NCI-H748 (cell line): ENCODE data around the gene C2CD4A.
A peak's percentile ranks its signal among the peaks of the same experiment; 100 is the strongest.

Experiments used
- DNase-seq: peaks from one replicate; lab custom pipeline; 2025; ENCODE audit not compliant: unreplicated experiment; lab: John Stamatoyannopoulos, UW

C2CD4A gene

DNA sequence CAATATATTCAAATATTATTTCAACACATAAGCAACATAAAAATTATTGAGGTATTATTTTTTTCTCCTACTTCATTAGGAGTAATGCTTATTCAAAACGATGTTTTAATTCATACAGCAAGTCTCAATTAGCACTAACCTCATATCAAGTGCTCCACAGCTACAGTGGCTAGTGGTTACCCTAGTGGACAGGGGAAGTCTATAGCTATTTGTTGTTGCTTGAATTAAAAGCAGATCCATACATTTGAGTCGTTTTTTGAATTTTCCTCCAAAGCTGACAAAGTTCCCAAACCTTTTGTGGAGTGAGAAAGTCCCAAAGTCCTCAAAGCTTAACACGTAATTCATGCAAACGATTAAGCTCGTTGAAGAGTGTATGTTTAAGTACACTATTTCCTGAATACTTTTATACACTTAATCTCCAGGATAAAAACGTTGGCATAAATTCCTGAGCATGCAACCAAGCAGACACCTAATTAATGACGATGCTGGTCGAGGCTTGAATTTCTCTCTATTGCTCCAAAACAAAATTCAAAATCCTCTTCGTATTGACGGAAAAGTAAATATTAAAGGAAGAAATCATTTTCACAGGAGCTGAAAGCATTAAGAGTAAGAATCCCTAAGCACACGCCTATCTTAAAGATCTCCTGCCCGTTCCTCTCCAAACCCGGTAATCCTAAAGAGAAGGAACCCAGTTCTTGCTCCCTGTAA is 7.5 kb upstream of the C2CD4A start:
- peak; percentile 8 for DNase-seq

DNA sequence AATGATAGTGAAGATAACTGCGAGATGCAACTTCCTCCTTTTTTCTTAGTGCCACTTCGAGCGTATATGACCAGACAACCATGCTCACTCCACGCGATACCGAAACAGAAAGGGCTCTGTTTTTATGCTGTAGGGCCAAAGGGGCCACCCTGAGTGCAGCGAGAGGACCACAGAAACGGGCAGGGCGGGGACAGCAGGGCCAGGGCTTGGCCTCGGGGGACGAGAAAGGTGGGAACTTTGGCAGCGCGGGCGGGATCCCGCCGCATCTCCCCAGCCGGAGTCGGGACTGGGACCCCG is 7.0 kb upstream of the C2CD4A start:
- peak; percentile 52 for DNase-seq

DNA sequence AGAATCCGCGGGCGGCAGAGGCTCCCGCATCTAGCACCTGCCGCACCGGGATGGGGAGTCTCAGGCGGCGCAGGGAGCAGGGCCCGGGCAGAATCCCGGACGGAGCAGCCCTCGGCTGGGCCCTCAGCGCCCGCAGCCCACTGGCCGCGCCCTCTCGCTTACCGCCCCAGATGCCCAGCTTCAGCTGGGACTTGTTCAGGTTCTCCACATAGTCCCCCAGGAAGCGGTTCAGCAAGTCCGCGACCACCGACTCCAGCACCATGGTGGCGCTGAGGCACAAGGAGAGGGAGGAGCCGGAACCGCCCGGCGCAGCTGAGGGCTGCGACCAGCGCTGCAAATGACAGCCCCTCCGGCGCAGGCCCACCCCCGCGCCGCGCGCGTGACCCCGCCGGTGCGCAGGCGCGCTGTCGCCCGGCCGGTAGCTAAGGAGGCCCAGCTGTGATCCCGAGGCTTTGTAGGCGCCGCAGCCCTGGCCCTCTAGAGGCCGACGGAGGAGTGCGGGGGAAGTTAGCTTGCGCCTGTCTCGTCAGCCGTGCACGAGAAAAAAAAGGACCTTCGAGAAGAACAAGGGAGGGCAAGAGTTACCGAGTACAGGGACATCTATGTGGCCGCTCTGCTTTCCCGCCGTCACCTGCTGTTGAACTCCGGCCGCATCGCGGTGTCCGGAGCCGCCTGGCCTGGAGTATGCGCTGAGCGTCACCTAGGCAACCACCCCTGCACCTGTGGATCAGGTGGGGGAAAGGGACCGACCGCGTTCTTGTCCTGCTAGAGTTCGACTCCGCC is 6.5 kb upstream of the C2CD4A start, which contains the start of gene VPS13C:
Gene VPS13C (minus strand): TSS at position 335 of the 783 bp plus-strand sequence. CDS start 73 bp downstream, at position 262.
- DNase-seq = peak; percentile 94

DNA sequence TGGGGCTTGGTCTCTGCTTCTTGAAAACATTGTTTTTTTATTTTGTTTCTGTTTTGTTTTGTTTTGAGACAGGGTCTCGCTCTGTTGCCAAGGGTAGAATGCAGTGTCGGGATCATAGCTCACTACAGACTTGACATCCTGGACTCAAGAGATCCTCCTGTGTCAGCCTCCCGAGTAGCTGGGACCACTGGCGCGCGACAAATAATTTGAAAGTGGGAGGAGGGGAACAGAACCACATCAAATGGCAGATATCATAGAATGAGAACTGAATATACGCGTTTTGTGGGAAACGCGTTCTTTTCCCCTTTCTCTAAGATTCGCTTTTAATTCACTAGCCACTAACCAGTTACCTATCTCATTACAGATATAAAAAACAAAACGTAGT is 5.9 kb upstream of the C2CD4A start:
- no peak for DNase-seq

DNA sequence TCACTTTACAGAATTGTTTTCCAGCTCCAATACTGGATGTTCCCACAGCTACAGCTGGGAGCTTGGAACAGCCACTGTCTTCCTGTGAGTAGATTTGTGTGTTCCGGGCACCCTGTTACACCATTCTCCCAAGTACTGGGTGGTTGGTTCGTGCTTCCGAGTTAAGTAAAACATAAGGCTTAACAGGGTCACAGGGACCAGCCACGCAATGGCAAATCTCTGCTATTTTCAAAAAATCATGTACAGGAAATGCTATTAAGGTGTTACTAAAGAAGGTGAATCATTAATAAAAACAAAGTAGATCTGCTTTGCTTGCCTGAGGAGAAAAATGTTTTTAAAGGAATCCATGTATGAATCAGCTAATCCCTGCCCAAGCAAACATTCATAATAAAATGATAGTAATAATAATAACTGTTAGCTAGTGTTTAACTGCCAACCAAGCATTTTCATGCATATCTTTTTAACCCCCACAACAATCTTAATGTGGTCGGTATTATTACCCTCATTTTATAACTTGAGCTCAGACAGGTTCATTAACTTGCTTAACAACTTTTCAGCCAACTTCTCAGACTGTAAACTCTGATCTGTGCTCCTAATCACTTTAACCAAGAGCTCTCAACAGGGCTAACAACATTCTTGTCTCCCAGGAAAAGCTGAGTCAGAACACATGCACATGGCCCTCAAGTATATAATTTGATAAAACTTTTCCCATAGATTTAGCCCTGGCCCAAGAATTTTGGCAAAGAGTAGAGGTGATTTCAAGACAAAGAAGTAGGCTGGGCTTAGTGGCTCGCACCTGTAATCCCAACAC is 2.7 kb upstream of the C2CD4A start:
- no peak for DNase-seq

DNA sequence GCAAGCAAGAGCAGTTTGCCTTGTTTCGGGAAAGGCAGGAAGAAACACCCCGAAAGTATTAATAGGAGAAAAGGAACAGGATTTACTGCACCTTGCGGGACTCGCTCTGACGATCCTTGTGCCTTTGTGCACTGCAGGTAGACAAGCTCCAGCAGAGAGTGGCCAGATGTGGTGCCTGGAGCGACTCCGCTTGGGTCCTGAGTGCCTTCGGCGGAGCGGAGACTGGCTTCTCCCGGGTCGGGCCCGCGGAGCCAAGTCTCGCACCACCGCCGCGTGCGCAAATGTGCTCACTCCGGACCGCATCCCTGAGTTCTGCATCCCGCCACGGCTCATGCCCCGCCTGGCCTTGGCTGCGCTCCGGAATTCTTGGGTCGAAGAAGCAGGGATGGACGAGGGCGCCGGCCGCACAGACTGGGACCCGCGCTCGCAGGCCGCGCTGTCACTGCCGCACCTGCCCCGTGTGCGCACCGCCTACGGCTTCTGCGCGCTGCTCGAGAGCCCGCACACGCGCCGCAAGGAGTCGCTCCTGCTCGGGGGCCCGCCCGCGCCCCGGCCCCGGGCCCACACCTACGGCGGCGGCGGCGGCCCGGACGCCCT is 769 bp downstream of the C2CD4A start:
- DNase-seq = peak; percentile 65

DNA sequence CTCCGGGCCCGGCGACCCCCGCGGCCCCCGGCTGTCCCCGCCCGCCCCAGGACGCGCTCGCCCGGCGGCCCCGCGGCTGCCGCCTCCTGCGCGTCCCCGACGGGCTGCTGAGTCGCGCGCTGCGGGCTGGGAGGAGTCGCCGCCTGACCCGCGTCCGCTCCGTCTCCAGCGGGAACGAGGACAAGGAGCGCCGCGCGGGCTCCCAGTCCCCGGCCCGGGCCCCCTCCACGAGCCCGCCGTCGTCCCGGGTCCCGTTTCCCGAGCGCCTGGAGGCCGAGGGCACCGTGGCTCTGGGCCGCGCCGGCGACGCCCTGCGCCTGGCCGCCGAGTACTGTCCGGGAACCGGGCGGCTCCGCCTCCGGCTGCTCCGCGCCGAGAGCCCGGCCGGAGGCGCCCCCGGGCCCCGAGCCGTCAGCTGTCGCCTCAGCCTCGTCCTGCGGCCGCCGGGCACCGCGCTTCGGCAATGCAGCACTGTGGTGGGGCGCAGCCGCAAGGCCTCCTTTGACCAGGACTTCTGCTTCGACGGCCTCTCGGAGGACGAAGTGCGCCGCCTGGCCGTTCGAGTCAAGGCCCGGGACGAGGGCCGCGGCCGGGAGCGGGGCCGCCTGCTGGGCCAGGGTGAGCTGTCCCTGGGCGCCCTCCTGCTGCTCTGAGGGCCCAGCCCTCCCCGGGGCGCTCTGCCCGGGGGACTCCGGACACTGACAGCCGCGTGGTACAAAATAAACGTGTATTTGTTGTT is 1.5 kb downstream of the C2CD4A start:
- DNase-seq = peak; percentile 54

DNA sequence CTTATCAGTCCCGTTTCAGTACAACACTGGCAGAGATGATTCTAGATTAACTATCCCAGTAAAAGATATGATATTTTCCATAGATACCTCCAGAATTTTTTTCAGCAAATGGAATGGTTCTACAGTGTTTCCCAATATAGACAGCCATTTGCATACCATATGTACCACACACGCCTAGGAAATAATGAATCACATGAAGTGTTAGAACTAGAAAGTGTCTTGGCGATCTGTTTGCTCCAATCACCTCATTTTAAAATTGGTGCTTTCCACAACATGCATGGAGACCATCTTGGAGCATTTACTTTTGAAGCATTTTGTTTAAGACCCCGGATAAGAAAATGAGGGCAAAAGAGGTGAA is 2.0 kb downstream of the C2CD4A start:
- DNase-seq = no peak

DNA sequence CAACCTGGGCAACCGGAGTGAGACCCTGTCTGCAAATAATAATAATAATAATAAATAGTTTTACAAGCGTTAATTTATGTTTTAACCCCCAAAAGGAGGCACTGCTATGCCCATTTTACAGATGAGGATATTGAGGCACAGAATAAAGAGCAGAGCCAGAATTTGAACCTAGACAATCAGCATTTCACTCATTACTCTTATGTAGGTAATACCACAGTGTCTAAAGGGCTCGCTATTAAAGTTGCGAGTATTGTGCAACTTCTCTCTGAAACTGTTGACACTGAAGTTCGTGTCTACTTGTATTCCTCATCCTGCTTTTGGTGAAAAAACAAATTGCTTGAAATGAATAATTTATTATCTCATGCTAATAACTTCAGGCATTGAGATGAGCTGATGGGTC is 2.8 kb downstream of the C2CD4A start:
- DNase-seq = no peak

DNA sequence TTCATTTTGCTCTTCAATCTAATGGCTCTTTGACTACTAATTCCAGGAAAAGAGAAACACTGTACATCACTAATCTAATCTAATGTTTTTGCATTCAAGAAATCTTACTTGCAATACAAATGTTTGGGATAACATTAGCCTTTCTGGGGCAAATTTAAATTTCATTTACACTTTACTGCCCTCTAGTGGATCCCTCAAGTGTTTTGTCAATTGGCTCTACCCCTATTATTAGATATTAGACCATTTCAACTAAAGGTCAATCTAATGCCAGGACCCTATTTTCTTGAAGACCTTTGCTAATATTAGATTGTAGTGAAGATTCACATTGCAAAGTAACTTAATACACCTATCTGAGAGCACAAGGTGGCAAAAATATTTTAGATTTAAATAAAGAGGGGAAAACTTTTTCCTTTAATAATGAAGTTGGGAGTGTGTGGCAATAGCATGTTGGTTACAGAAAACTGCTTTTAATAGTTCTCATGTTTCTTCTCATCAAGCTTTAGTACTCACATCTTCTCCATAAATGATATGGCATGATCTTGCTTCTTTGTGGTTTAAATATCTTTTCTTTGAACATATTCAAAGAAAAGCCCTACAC is 5.0 kb downstream of the C2CD4A start:
- peak; percentile 46 for DNase-seq

DNA sequence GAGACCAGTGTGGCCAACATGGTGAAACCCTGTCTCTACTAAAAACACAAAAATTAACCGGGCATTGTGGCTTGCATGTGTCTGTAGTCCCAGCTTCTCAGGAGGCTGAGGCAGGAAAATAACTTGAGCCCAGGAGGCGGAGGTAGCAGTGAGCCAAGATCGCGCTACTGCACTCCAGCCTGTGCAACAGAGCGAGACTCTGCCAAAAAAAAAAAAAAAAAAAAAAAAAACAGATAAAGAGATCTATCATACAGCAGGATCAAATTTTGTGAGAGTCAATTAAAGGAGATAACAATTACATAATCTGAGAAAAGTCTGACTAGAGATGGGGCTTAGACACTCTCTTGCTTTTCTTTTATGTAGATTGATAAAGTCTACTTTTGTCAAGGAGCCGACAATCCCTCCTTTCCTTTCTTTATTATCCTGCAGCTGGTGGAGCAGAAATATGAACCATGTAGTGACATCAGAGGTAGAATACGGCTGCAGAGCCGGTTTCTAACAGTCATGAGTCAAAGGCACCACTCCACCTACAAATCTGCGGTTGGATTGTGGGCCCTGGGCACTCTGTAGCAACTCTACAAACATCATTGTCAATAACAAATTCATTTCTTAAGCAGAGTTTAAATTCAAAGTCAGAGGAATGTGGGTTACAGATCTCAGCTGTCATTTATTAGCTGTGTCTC is 9.0 kb downstream of the C2CD4A start:
- peak; percentile 78 for DNase-seq

DNA sequence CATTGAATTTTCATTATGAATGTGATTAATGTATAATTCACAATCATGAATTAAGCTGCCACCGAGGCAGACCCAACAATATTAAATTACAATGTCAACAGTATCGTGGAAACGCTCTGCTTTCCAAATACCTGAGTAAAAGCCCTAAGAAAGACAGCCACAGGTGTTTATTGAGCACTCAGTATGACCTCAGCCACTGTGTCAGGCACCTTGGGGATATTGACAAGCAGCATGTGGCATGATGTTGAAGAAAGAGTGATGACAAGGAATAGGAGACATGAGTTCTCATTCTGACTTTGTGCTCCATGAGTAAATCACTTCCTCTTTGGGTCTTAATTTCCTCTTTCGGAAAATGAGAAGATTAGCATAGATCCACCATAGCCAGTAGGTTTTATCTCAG is 12.8 kb downstream of the C2CD4A start:
- DNase-seq = peak; percentile 34

DNA sequence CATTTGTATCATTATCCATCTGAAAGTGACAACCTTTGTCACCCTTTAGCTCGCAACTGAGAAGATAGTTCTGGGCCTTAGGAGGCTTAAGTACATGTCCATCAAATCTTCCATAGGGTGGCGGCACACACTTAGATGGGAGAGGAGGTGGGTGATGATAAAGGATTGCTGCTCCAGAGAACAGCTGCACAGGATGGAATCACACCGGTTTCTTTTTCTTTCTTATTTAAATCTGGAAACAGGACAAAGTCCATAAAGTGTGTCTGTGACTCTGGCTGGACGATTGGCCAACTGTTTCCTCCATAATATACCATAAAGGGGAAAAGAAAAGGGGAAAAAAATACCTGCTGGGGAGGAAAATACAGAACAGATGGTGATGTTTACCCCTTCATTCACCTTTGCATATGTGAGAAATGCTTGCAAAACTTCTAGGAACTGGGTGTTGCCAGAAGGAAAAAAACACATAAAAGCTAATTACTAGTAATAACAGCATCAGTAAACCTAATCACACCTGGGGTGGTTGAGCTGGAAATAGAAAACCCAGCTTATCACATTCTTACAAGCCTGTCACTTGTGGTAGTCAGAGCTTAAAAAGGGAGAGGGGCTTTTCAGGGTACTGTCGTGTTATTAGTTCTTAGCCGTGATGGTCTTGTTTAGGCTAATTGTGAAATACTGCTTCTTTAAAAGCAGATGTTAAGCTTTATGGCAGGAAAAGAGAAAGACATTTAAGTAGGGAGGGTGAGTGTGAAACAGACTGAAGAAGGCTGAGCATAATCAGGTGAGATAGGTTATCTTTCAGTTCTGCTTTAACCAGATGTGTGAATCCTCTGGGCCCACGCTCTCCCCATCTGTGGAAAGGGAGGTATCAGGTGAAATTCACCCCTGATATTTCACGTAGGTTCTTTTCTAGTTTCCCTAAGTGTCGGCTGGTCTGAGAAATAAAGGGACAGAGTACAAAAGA is 16.7 kb downstream of the C2CD4A start:
- peak; percentile 82 for DNase-seq

DNA sequence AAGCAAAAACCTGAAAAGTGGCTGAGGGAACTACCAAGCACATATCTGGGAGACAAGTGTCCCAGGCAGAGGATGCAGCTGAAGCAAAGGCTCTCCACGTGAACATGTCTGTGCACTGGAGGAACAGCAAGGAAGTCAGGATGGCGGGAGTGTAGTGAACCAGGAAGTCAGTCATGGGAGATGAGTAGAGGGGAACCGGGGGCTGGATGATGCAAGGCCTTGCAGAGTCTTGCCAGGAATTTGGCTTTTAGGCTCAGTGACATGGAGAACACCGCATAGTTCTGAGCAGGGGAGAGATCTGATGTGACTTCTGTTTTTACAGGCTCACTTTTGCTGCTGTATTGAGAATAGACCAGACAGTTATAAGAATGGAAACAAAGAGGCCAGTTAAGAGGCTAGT is 19.0 kb downstream of the C2CD4A start:
- DNase-seq = no peak

DNA sequence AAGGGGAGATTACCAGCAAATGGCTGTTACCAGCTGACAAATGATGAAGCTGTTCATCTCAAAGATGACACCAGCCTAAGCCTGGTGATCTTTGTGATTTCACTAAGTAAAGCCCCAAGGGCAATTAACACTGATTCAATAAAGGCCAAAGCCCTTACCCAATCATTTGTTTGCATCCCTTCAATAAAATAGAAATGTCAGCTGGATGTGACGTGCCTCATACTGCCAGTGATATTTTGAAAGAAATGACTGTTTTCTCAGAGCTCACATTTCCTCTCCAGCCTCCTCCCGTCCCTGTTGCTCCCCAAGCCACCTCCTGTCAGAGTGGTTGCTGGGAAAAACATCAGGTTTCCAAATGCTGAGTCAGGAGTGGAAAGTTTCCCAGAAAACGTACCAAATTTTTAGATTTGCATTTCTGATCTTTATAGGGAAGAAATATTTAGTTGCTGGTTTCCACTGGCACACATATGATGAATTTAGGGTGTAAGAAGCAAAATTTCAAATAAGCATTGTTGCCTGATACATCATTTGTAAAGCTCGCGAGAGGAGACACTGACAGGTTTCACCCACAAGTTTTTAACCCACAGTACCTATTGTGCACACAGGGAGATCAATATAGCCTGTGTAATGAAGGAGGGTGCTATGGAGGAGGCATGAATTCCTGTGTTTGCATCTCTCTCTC is 21.0 kb downstream of the C2CD4A start:
- DNase-seq = peak; percentile 93

DNA sequence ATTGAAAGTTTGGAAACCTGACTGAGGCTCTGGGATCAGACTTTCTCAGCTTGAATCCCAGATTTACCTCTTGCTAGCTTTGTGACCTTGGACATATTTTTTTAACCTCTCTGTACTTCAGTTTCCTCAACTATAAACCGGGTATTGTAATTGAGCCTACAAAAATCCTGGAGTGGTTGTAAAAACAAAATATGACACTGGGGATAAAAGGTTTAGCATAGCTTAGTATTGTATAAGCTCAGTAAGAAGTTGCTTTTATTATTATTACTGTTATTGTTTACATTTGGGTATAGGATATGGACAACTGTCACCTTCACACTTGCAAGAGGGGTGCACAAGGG is 21.5 kb downstream of the C2CD4A start:
- no peak for DNase-seq

DNA sequence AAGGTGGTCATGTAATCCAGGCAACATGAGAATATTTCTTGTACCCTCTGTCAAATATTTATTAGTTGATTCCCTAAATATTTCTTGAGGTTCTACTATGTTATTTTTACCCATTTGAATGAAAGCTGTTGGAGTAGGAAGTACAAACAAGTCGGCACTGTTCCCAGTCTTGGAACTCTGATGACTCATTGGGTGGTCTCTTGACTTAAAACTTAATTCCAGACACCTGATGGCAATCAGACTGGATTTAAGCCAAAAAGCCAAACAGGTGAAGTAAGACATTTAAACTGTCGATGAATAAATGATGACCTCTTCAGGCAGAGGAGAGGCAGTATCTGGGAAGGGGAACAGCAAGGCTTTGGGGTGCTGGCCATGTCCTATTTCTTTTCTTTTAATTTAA is 22.8 kb downstream of the C2CD4A start:
- peak; percentile 63 for DNase-seq

DNA sequence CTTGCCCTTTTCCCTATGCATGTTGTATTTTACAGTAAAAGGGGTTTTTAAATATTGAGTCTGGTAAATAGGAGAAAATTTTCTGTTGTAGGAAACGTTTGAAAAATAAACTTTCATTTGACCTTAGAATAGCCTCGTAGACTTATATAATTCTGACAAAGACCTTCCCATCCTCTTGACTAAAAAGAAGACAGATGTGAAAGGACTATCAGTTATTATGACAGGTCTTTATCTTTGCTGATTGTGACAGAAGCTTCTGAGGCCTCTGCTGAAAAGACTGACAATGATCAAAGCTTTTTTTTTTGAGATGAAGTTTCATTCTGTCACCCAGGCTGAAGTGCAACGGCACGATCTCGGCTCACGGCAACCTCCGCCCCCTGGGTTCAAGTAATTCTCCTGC is 24.2 kb downstream of the C2CD4A start:
- DNase-seq = no peak
